ENCODE measurements around the gene THUMPD3.

GRCh38 chr3:9340472-9340902 lies 22.4 kb upstream of the THUMPD3 start:
- TF ChIP-seq POLR2AphosphoS5 (IDR thresholded peaks at IDR 0.05; ENCODE audit: borderline replicate concordance, low read depth, low read length) (no peak), FOXP2 (optimal IDR thresholded peaks at IDR 0.05; ENCODE audit: control extremely low read depth, extremely low read length, insufficient read depth) (no peak), EZH2 (IDR thresholded peaks at IDR 0.05) (no peak)
